T-cell (primary cell): ENCODE measurements around the gene SNX13. TPM values are rescaled to one million over a fixed set of nuclear protein-coding genes. Genes with fewer than 3 reads are reported as not detected.

Experiments
- ATAC-seq, 4 experiments: fragments of 200-7000 bp in 3 of 4; fragments of 150-1000 bp in 1 of 4; cut with Tn5 transposase; replicated peaks in 1 of 4; 1 replicate in 3 of 4; 2 replicates in 1 of 4; pipeline ENCODE4 v1.10.0; 2021; ENCODE audit warnings: moderate library complexity in 3 of 4, mild to moderate bottlenecking in 2 of 4, moderate number of reproducible peaks in 1 of 4
- CTCF ChIA-PET, 2 donors: fragments of 300-600 bp; sonication (Branson Sonifier 250); formaldehyde crosslinking; loops; one replicate each; lab custom pipeline; 2022; ENCODE audit warnings: antibody characterized with exemption in 2 of 2; lab: Charles Lee
- POLR2A ChIA-PET, 2 donors: fragments of 300-600 bp; sonication (Branson Sonifier 250); formaldehyde crosslinking; loops; one replicate each; lab custom pipeline; 2022; ENCODE audit warnings: antibody characterized with exemption in 2 of 2; lab: Charles Lee
- DNase-seq, 35 experiments: peaks; one replicate each; pipeline versions ENCODE4 v3.0.0 to v3.0.0-alpha.2; 2013 to 2023
- H3K27ac ChIP-seq: one replicate; pipeline ENCODE4 v1.5.1; 2013; ENCODE audit warnings: low read length
- H3K27me3 ChIP-seq, 2 experiments: replicated peaks in 1 of 2; 1 replicate in 1 of 2; 2 replicates in 1 of 2; pipeline versions ENCODE4 v1.6.1 to v1.7.0; 2013; ENCODE audit warnings: low read length in 1 of 2, mixed read lengths in 1 of 2; ENCODE audit not compliant: control insufficient read depth in 2 of 2, insufficient read depth in 2 of 2; ENCODE audit errors: extremely low read depth in 1 of 2
- H3K36me3 ChIP-seq, 2 donors: 1 replicate in 1 of 2; 2 replicates in 1 of 2; pipeline versions ENCODE4 v1.6.1 to v1.7.0; 2013; ENCODE audit warnings: low read length in 1 of 2; ENCODE audit not compliant: control insufficient read depth in 2 of 2, insufficient read depth in 1 of 2; ENCODE audit errors: extremely low read depth in 1 of 2
- H3K4me1 ChIP-seq, 2 experiments: 1 replicate in 1 of 2; 2 replicates in 1 of 2; pipeline versions ENCODE4 v1.6.1 to v1.7.0; 2013; ENCODE audit warnings: low read length in 2 of 2, mixed read lengths in 1 of 2; ENCODE audit not compliant: insufficient read depth in 2 of 2, control insufficient read depth in 1 of 2; ENCODE audit errors: extremely low read depth in 1 of 2
- H3K4me3 ChIP-seq, 2 donors: 1 replicate in 1 of 2; 2 replicates in 1 of 2; pipeline versions ENCODE4 v1.5.1 to v1.7.0; 2013; ENCODE audit warnings: mild to moderate bottlenecking in 2 of 2, low read length in 1 of 2, moderate library complexity in 1 of 2; ENCODE audit not compliant: control insufficient read depth in 1 of 2; ENCODE audit errors: extremely low read depth in 1 of 2
- H3K9me3 ChIP-seq: 2 replicates; pipeline ENCODE4 v1.7.0; 2013
- H3K27ac Mint-ChIP-seq, 2 donors: one replicate each; pipeline ENCODE4 v1.8.0; 2020 to 2021; ENCODE audit warnings: mild to moderate bottlenecking in 2 of 2, mixed read lengths in 2 of 2
- H3K27me3 Mint-ChIP-seq, 2 donors: one replicate each; pipeline ENCODE4 v1.8.0; 2021 to 2022; ENCODE audit warnings: mixed read lengths in 2 of 2
- H3K36me3 Mint-ChIP-seq: one replicate; pipeline ENCODE4 v1.8.0; 2021; ENCODE audit warnings: mixed read lengths
- H3K4me1 Mint-ChIP-seq, 3 donors: one replicate each; pipeline ENCODE4 v1.8.0; 2020 to 2022; ENCODE audit warnings: mixed read lengths in 3 of 3, mild to moderate bottlenecking in 1 of 3
- H3K4me3 Mint-ChIP-seq, 3 donors: one replicate each; pipeline ENCODE4 v1.8.0; 2020 to 2022; ENCODE audit warnings: mild to moderate bottlenecking in 3 of 3, mixed read lengths in 3 of 3, moderate library complexity in 3 of 3
- H3K9me3 Mint-ChIP-seq, 3 donors: one replicate each; pipeline ENCODE4 v1.8.0; 2020 to 2022; ENCODE audit warnings: mixed read lengths in 3 of 3
- WGBS: methylation state at CpG from one replicate; pipeline ENCODE4 v1.1.5; 2013; ENCODE audit warnings: missing lambda C conversion rate; ENCODE audit not compliant: insufficient coverage; 5-methylcytosine and 5-hydroxymethylcytosine counted together
- total RNA-seq, 35 experiments: library from RNA in 6 of 35; stranded (reverse) in 6 of 35; fragments of 120-200 nt in 1 of 35; gene quantifications; one replicate each; pipeline versions ENCODE4 v1.2.1 to v1.2.4 and lab custom pipeline; 2013 to 2026

Gene SNX13
- total RNA-seq, 5 donors from 2014 or later (not counting 1 experiment from before 2014, with no cell fraction given) = 29.4 to 34.1 (median 33.1) TPM

- CTCF ChIA-PET = interaction anchor here in 1 of 2 donors (1.1 kb wide), 1 partner anchor 850 kb away, joined by 3 read pairs; no protein-coding TSS in a partner anchor
- no peaks in the 10 kb centered on the region for H3K9me3 ChIP-seq
- no peak overlapping the region for H3K4me3 Mint-ChIP-seq
Observed at GRCh38 chr7:17832242-17832641, 108.1 kb downstream of the SNX13 start.

DNA sequence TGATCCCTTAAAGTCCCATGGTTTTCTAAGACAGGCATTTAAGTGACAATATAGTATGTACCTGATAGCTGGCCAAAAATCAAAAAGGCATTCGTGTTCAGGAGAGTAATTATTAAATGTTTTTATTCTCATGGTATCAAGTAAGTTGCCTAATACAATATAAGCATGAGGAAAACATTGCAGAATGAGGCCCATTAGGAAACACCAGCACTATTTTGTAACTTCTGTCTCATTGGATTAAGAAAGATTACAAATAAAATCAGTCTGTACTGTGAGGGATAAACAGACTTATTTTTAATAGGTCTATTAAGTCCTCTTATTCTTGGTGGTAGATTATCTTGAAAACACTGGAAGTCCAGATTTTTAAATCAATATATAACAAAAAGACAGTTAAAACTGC is 110.1 kb downstream of the SNX13 start:
- ATAC-seq (no peak), DNase-seq (no peak)
- no CpG with 5 or more reads among the region's 1 CpG for WGBS
- H3K27me3 ChIP-seq = no peaks in the 10 kb centered on the region
- Mint-ChIP-seq H3K27ac (no peak overlapping the region), H3K36me3 (peaks cover 28% of the 10 kb centered on the region), H3K4me3 (no peak overlapping the region), H3K9me3 (no peaks in the 10 kb centered on the region), H3K4me1 (no peaks in the 10 kb centered on the region), H3K27me3 (no peaks in the 10 kb centered on the region)
- CTCF ChIA-PET = no interaction called here
- H3K4me1 ChIP-seq = no peaks in the 10 kb centered on the region
- POLR2A ChIA-PET = no interaction called here
- H3K36me3 ChIP-seq = peaks cover 0 to 10% of the 10 kb centered on the region in 2 donors
- no peaks in the 10 kb centered on the region for H3K9me3 ChIP-seq
- H3K27ac ChIP-seq = no peak overlapping the region
- H3K4me3 ChIP-seq = no peak overlapping the region

More at GRCh38 chr7:17832242-17832641, 108.1 kb downstream of the SNX13 start:
- Histone ChIP-seq H3K36me3 (peaks cover 0 to 19% of the 10 kb centered on the region in 2 donors), H3K4me1 (no peaks in the 10 kb centered on the region), H3K27me3 (no peaks in the 10 kb centered on the region), H3K27ac (no peak overlapping the region), H3K4me3 (no peak overlapping the region)
- DNase-seq = no peak
- no peaks in the 10 kb centered on the region for H3K27me3 Mint-ChIP-seq
- no peak overlapping the region for H3K27ac Mint-ChIP-seq
- H3K36me3 Mint-ChIP-seq = peaks cover 26% of the 10 kb centered on the region
- whole genome bisulfite sequencing = no CpG with 5 or more reads among the region's 1 CpG
- no peaks in the 10 kb centered on the region for H3K4me1 Mint-ChIP-seq
- POLR2A ChIA-PET = no interaction called here
- H3K9me3 Mint-ChIP-seq = no peaks in the 10 kb centered on the region
- no peak for ATAC-seq

- peaks cover 30% of the 10 kb centered on the region for H3K36me3 Mint-ChIP-seq
- no CpG with 5 or more reads among the region's 3 CpGs for WGBS
- CTCF ChIA-PET = interaction anchor here in 1 of 2 donors (0.6 kb wide), 1 partner anchor 495 kb away, joined by 4 read pairs; no protein-coding TSS in a partner anchor
Observed at GRCh38 chr7:17829001-17829400, 111.3 kb downstream of the SNX13 start.

DNA sequence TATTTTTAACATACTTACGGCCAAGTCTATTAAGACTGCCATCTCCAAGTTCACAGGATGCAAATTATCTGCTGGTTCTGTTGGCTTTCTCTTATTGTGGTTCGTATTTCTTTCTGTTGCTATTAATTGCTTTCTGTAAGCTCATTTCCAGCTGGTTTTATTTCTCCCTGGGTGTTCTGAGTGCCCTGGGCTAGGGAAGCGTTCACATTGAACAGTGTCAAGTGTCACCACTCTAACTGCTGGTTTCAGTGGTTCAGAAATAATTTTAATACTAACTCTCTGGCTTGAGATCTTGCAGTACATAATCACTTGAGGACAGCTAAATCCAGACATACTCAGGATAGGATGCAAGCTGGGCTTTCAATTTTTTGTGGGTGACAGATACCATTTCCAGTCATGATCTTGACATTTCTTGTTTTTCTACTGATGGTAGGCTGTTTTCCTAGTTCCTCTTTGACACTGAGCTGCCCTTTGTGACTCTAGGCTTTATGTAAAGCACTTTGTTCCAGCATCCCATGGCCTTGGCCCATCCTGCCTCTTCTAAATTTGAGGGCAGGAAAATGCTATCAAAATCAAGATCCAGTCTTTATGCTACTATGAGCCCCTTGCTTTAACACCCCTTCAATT is 117.6 kb downstream of the SNX13 start:
- H3K27ac ChIP-seq = no peak overlapping the region
- no peak overlapping the region for H3K4me3 Mint-ChIP-seq
- no peaks in the 10 kb centered on the region for H3K27me3 ChIP-seq
- no peaks in the 10 kb centered on the region for H3K27me3 Mint-ChIP-seq
- no CpG with 5 or more reads among the region's 3 CpGs for WGBS
- POLR2A ChIA-PET = interaction anchor here in 1 of 2 donors (0.6 kb wide), 1 partner anchor 199 kb away, joined by 3 read pairs; no protein-coding TSS in a partner anchor
- H3K36me3 Mint-ChIP-seq = peaks cover 48% of the 10 kb centered on the region
- H3K36me3 ChIP-seq = peaks cover 4 to 7% of the 10 kb centered on the region in 2 donors
- ATAC-seq (no peak), DNase-seq (no peak)
- H3K4me3 ChIP-seq = no peak overlapping the region
- no peaks in the 10 kb centered on the region for H3K4me1 ChIP-seq
- no peaks in the 10 kb centered on the region for H3K9me3 ChIP-seq
- CTCF ChIA-PET = no interaction called here
- H3K9me3 Mint-ChIP-seq = no peaks in the 10 kb centered on the region
- no peak overlapping the region for H3K27ac Mint-ChIP-seq
- no peaks in the 10 kb centered on the region for H3K4me1 Mint-ChIP-seq

More at GRCh38 chr7:17829001-17829400, 111.3 kb downstream of the SNX13 start:
- no peak overlapping the region for H3K4me3 Mint-ChIP-seq
- POLR2A ChIA-PET = no interaction called here
- ATAC-seq = no peak
- H3K27ac Mint-ChIP-seq = no peak overlapping the region
- H3K4me1 Mint-ChIP-seq = no peaks in the 10 kb centered on the region
- Histone ChIP-seq H3K27ac (no peak overlapping the region), H3K36me3 (peaks cover 0 to 11% of the 10 kb centered on the region in 2 donors), H3K4me1 (no peaks in the 10 kb centered on the region), H3K27me3 (no peaks in the 10 kb centered on the region), H3K4me3 (no peak overlapping the region), H3K9me3 (no peaks in the 10 kb centered on the region)
- H3K9me3 Mint-ChIP-seq = no peaks in the 10 kb centered on the region
- H3K27me3 Mint-ChIP-seq = no peaks in the 10 kb centered on the region
- DNase-seq = no peak

- Histone ChIP-seq H3K9me3 (no peaks in the 10 kb centered on the region), H3K36me3 (peaks cover 0 to 30% of the 10 kb centered on the region in 2 donors)
- no peak for DNase-seq
Observed at GRCh38 chr7:17816903-17817302, 123.4 kb downstream of the SNX13 start.

GRCh38 chr7:17815318-17815717 is 125.0 kb downstream of the SNX13 start:
- Histone ChIP-seq H3K36me3 (peaks cover 0 to 28% of the 10 kb centered on the region in 2 donors), H3K4me1 (no peaks in the 10 kb centered on the region), H3K27me3 (no peaks in the 10 kb centered on the region), H3K9me3 (no peaks in the 10 kb centered on the region), H3K27ac (no peak overlapping the region), H3K4me3 (no peak overlapping the region)
- WGBS = 100% methylated on average over 3 of the region's 4 CpGs
- Mint-ChIP-seq H3K9me3 (peaks cover 0 to 17% (median 9%) of the 10 kb centered on the region in 3 donors), H3K4me1 (peaks cover under 1 to 11% (median 7%) of the 10 kb centered on the region in 3 donors), H3K36me3 (peaks cover 61% of the 10 kb centered on the region), H3K27me3 (no peaks in the 10 kb centered on the region), H3K4me3 (no peak overlapping the region), H3K27ac (no peak overlapping the region)
- ChIA-PET CTCF (interaction anchor here in 1 of 2 donors (0.6 to 1.6 kb wide), 4 partner anchors 10 to 530 kb away, joined by 3 to 5 read pairs (median 4); no protein-coding TSS in a partner anchor), POLR2A (interaction anchor here in 1 of 2 donors (0.7 kb wide), 1 partner anchor 1078 kb away, joined by 3 read pairs; no protein-coding TSS in a partner anchor)
- DNase-seq = no peak
- no peak for ATAC-seq

More at GRCh38 chr7:17816903-17817302, 123.4 kb downstream of the SNX13 start:
- no peaks in the 10 kb centered on the region for H3K27me3 ChIP-seq
- H3K27me3 Mint-ChIP-seq = no peaks in the 10 kb centered on the region
- no peak overlapping the region for H3K27ac ChIP-seq
- H3K4me3 Mint-ChIP-seq = no peak overlapping the region
- H3K4me3 ChIP-seq = no peak overlapping the region
- H3K9me3 Mint-ChIP-seq = peaks cover 0 to 10% (median 8%) of the 10 kb centered on the region in 3 donors
- WGBS = 100% methylated on average over 2 of the region's 3 CpGs
- ATAC-seq = no peak
- no peaks in the 10 kb centered on the region for H3K4me1 Mint-ChIP-seq
- no peaks in the 10 kb centered on the region for H3K4me1 ChIP-seq
- H3K36me3 Mint-ChIP-seq = peaks cover 54% of the 10 kb centered on the region
- POLR2A ChIA-PET = no interaction called here
- H3K27ac Mint-ChIP-seq = no peak overlapping the region
- CTCF ChIA-PET = interaction anchor here in 1 of 2 donors (0.6 kb wide), 1 partner anchor 1979 kb away, joined by 3 read pairs; no protein-coding TSS in a partner anchor
